ENCODE data around the gene CFAP46. TPM values are rescaled to one million over a fixed set of nuclear protein-coding genes. Genes with fewer than 3 reads are reported as not detected.
"Not testable (repeated sequence)": the region's sequence is repeated elsewhere in the genome, so short reads cannot be mapped to it uniquely, and the experiment has no call there.

The CFAP46 gene
- total and polyA plus RNA-seq, 9 donors: 0.50 to 22.4 (median 1.6) TPM; not detected in 1

DNA sequence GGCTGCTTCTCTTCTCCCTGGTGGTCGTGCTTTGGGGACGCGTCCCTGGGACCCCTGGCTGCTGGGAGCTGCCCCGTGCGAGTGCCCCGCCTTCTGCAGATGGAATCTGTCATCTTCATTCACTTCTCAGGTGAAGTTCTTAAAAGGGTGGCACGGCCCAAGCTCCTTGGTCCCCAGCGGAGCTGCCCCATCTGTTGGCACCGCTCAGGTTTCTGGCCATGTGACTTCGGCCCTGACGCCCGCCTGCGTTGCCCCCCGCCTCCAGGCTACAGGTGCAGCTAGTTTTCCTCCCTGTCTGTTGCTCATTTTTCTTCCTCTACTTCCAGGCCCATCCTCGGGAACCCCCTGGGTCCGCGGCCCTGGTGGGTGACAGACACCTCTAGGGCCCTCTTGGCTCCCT lies 149.6 kb downstream of the CFAP46 start:
- no peaks in the 10 kb centered on the region for H3K36me3 ChIP-seq
- 71 to 83% (median 79%) methylated on average over 17 of the region's 17 CpGs for WGBS, 3 donors
- H3K9me3 ChIP-seq: no peaks in the 10 kb centered on the region
- TF ChIP-seq POLR2A (IDR thresholded peaks at IDR 0.05): no peak
- no peak for TF ChIP-seq EP300 (IDR thresholded peaks at IDR 0.05)
- TF ChIP-seq, protein P1, sequence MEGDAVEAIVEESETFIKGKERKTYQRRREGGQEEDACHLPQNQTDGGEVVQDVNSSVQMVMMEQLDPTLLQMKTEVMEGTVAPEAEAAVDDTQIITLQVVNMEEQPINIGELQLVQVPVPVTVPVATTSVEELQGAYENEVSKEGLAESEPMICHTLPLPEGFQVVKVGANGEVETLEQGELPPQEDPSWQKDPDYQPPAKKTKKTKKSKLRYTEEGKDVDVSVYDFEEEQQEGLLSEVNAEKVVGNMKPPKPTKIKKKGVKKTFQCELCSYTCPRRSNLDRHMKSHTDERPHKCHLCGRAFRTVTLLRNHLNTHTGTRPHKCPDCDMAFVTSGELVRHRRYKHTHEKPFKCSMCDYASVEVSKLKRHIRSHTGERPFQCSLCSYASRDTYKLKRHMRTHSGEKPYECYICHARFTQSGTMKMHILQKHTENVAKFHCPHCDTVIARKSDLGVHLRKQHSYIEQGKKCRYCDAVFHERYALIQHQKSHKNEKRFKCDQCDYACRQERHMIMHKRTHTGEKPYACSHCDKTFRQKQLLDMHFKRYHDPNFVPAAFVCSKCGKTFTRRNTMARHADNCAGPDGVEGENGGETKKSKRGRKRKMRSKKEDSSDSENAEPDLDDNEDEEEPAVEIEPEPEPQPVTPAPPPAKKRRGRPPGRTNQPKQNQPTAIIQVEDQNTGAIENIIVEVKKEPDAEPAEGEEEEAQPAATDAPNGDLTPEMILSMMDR (IDR thresholded peaks at IDR 0.05): no peak
- H3K27me3 ChIP-seq: peaks cover 9% of the 10 kb centered on the region
- no peak overlapping the region for H3K4me3 ChIP-seq
- intact Hi-C loops (cut with DNase I): no loop called here
- no peak for DNase-seq
- H3K27ac ChIP-seq: no peak overlapping the region
- no peaks in the 10 kb centered on the region for H3K4me1 ChIP-seq (ENCODE audit: insufficient read depth)

DNA sequence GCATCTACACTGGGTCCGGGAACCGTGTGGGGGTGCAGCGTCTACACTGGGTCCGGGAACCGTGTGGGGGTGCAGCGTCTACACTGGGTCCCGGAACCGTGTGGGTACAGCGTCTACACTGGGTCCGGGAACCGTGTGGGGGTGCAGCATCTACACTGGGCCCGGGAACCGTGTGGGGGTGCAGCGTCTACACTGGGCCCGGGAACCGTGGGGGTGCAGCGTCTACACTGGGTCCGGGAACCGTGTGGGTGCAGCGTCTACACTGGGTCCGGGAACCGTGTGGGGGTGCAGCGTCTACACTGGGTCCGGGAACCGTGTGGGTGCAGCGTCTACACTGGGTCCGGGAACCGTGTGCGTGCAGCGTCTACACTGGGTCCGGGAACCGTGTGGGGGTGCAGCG lies 150.3 kb downstream of the CFAP46 start:
- H3K9me3 ChIP-seq; intact Hi-C loops (cut with DNase I); H3K36me3 ChIP-seq; H3K27me3 ChIP-seq; H3K4me3 ChIP-seq; H3K4me1 ChIP-seq (ENCODE audit: insufficient read depth); DNase-seq; H3K27ac ChIP-seq: not testable (repeated sequence)
- WGBS, 3 donors: 92 to 94% (median 94%) methylated on average over 26 to 33 of the region's 33 CpGs

DNA sequence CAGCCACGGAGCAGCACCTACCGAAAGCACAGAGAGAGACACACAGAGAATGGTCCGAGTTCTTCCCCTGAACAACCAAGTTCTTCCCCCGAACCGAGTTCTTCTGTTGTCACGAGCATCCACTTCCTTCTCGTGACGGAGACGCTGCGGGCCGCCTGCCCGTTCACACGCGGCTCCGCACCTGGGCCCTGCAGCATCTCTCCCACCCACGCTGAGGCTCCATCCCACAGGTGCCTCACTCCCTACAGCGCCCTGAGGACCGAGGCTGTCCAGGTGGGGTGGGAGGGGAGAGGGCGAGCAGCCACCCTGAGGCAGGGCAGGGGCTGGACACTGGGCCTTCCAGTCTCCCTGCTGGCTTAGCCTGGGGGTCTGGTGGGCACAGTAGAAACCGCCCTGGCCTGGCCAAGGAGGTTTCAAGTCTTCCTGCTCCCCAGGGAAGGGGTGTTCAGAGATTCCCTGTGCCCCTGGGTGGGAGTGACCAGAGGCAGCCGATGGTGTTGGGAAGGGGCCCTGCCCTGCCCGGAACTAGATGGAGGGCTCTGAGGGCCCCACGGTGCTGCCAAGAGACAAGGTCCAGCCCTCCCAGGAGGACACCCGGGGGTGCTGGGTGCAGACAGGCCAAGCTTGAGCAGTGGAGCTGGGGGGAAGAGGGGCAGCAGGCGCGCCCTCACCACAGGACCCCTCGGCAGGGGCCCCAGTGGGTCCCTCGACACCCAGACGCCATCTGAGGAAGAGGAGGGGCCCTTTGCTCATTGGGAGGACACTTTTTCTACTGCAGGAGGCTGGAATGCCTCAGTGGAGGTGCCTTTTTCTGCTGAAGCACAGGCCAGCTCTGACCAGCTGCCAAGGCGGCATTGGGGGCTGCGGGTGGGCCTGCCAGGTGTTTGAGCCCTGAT lies 151.2 kb downstream of the CFAP46 start:
- Histone ChIP-seq H3K9me3 (no peaks in the 10 kb centered on the region), H3K4me3 (no peak overlapping the region), H3K27me3 (peaks cover 14% of the 10 kb centered on the region), H3K27ac (no peak overlapping the region), H3K4me1 (ENCODE audit: insufficient read depth) (no peaks in the 10 kb centered on the region), H3K36me3 (no peaks in the 10 kb centered on the region)
- TF ChIP-seq, protein P1 (IDR thresholded peaks at IDR 0.05): no peak
- TF ChIP-seq EP300 (IDR thresholded peaks at IDR 0.05) (no peak), POLR2A (IDR thresholded peaks at IDR 0.05) (no peak)
- 37 to 47% (median 46%) methylated on average over 29 to 31 of the region's 31 CpGs for WGBS, 3 donors
- no peak for DNase-seq
- intact Hi-C loops (cut with DNase I): no loop called here

DNA sequence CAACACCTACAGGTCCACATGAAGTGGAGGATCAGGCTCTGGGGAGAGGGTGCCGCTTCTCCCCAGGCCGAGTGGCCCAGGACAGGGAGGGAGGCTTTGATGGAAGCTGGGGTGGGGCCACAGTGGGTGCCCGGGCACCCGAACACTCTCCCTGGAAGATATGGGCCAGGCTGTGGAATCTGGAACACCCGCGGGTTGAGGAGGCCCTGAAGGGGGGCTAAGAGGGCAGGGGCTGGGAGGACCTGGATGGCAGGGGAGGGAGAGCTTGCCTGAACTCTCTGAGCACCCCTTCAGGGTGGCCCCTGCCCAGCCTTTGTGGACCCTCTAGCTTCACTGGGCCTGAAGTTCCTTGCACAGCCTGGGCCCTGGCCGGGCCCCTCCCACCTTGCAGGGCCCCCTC lies 151.9 kb downstream of the CFAP46 start:
- no peaks in the 10 kb centered on the region for H3K36me3 ChIP-seq
- H3K9me3 ChIP-seq: no peaks in the 10 kb centered on the region
- peaks cover 14% of the 10 kb centered on the region for H3K27me3 ChIP-seq
- intact Hi-C loops (cut with DNase I): no loop called here
- WGBS, 3 donors: 41 to 69% (median 41%) methylated on average over 2 to 7 of the region's 7 CpGs
- no peak for TF ChIP-seq EP300 (IDR thresholded peaks at IDR 0.05)
- TF ChIP-seq, protein P1 (IDR thresholded peaks at IDR 0.05): no peak
- no peak for TF ChIP-seq POLR2A (IDR thresholded peaks at IDR 0.05)
- H3K4me1 ChIP-seq (ENCODE audit: insufficient read depth): no peaks in the 10 kb centered on the region
- H3K27ac ChIP-seq: no peak overlapping the region
- no peak for DNase-seq
- H3K4me3 ChIP-seq: no peak overlapping the region

DNA sequence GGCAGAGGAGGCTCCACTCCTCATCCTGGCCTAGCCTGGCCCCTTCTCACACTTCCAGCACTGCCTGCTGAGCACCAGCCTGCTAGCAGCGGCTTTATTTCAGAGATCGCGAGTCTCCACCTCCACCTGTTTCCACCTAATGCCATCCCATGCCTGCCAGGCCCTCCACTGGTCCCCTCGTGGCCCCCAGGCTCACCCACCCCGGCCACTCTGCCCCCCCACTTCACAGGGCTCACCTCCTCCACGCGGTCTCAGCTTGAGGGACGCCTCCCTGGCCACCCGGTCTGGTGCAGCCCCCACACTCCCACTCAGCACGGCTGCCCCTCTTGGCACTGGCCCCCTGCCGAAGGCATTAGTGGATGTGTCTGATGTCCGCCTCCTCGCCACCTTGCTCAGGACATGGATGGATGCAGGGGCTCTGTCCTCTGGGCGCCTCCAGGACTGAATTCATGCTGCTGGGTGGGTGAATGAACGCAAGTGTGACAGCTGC lies 152.7 kb downstream of the CFAP46 start:
- Histone ChIP-seq H3K4me3 (no peak overlapping the region), H3K9me3 (no peaks in the 10 kb centered on the region), H3K36me3 (no peaks in the 10 kb centered on the region), H3K27ac (no peak overlapping the region), H3K27me3 (peaks cover 18% of the 10 kb centered on the region), H3K4me1 (ENCODE audit: insufficient read depth) (no peaks in the 10 kb centered on the region)
- intact Hi-C loops (cut with DNase I): loop anchor here in 1 of 4 donors (10.0 kb wide), 1 partner anchor 245 kb away; no protein-coding TSS in a partner anchor
- 39 to 50% (median 48%) methylated on average over 15 of the region's 15 CpGs for WGBS, 3 donors
- TF ChIP-seq, protein P1 (IDR thresholded peaks at IDR 0.05): no peak
- no peak for DNase-seq

All from ovary (tissue), 9 donors.